Spleen (tissue), 7 donors: ENCODE measurements around the gene STXBP6.

Experiments
- CTCF ChIP-seq, 11 experiments: fragments of 200-600 bp in 7 of 11; fragments of 450-650 bp in 4 of 11; sonication (generic) in 4 of 11; IDR thresholded peaks in 8 of 11; conservative IDR thresholded peaks in 3 of 11; 1 replicate in 7 of 11; 2 replicates in 4 of 11; pipeline versions ENCODE4 v1.4.0 to v1.8.0; 2016 to 2021; ENCODE audit warnings: antibody characterized with exemption in 11 of 11, inconsistent platforms in 4 of 11, mild to moderate bottlenecking in 1 of 11
- POLR2A ChIP-seq, 3 donors: fragments of 450-650 bp; IDR thresholded peaks; one replicate each; pipeline ENCODE4 v1.5.1; 2017; ENCODE audit warnings: antibody characterized with exemption in 3 of 3, mild to moderate bottlenecking in 1 of 3
- donor health status: DM: no; HTN: no; CAD: no; lungs with moderate emphysema.
- donor health status: DM: no; HTN: no; CAD: no.
- donor health status: DM: no; HTN: no; CAD: no.

GRCh38 chr14:25042362-25043299 lies 7.3 kb downstream of the STXBP6 start:
- TF ChIP-seq POLR2A (IDR thresholded peaks at IDR 0.05) (no peak), CTCF (IDR thresholded peaks at IDR 0.05 in 8 of 11, conservative IDR thresholded peaks at IDR 0.05 in 3 of 11) (peak in 1 of 11 experiments; percentile 21)
